ENCODE measurements around the gene PPP3R1.

Gene PPP3R1

GRCh38 chr2:68195096-68195495 is 57.2 kb downstream of the PPP3R1 start:
- Histone ChIP-seq H3K27ac (replicated peaks) (no peak overlapping the region), H3K27me3 (ENCODE audit: insufficient read depth, poor library complexity, severe bottlenecking) (no peaks in the 10 kb centered on the region), H3K4me3 (replicated peaks; ENCODE audit: insufficient read depth, low read length) (no peak overlapping the region)
- DNase-seq (ENCODE audit: low read depth in 1 of 2, low spot score in 1 of 2) = no peak
- no peak for TF ChIP-seq CTCF (IDR thresholded peaks at IDR 0.05; ENCODE audit: insufficient read depth, low read length)
- TF ChIP-seq POLR2AphosphoS5 (IDR thresholded peaks at IDR 0.05; ENCODE audit: low read depth) = no peak
- no peak for TF ChIP-seq GABPA (IDR thresholded peaks at IDR 0.05; ENCODE audit: low read depth)
- TF ChIP-seq, protein P1, sequence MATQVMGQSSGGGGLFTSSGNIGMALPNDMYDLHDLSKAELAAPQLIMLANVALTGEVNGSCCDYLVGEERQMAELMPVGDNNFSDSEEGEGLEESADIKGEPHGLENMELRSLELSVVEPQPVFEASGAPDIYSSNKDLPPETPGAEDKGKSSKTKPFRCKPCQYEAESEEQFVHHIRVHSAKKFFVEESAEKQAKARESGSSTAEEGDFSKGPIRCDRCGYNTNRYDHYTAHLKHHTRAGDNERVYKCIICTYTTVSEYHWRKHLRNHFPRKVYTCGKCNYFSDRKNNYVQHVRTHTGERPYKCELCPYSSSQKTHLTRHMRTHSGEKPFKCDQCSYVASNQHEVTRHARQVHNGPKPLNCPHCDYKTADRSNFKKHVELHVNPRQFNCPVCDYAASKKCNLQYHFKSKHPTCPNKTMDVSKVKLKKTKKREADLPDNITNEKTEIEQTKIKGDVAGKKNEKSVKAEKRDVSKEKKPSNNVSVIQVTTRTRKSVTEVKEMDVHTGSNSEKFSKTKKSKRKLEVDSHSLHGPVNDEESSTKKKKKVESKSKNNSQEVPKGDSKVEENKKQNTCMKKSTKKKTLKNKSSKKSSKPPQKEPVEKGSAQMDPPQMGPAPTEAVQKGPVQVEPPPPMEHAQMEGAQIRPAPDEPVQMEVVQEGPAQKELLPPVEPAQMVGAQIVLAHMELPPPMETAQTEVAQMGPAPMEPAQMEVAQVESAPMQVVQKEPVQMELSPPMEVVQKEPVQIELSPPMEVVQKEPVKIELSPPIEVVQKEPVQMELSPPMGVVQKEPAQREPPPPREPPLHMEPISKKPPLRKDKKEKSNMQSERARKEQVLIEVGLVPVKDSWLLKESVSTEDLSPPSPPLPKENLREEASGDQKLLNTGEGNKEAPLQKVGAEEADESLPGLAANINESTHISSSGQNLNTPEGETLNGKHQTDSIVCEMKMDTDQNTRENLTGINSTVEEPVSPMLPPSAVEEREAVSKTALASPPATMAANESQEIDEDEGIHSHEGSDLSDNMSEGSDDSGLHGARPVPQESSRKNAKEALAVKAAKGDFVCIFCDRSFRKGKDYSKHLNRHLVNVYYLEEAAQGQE (IDR thresholded peaks at IDR 0.05; ENCODE audit: insufficient replicate concordance, low read depth) = no peak
- TF ChIP-seq SPI1 (IDR thresholded peaks at IDR 0.05; ENCODE audit: borderline replicate concordance, low read depth) = no peak

DNA sequence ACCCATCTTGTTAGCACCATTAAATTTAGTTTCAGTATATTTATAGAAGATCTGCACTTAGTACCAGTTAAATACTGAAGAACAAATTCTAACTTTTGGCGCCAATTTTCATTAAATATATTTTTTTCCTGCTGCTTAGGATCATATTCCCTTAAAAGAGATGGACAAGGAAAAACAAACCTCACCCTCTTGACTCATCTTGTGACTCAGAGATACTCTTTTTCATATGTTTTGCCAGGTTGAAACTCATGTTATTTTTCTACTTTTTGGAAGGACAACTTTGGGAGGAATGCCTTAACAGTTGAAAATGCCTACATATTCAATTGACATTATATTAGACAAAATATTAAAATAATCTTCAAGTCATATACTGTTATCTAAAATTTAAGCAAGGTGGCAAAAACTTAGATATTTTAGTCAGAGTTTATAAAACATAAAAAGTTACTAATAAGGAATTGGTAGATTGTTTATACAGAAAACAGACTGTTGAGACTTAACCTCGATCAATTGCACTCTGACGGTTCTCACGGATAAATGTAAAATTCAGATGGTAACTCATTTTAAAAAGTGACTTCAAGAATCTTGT is 58.5 kb downstream of the PPP3R1 start:
- TF ChIP-seq GABPA (IDR thresholded peaks at IDR 0.05; ENCODE audit: low read depth) = no peak
- no peak for TF ChIP-seq SPI1 (IDR thresholded peaks at IDR 0.05; ENCODE audit: borderline replicate concordance, low read depth)
- TF ChIP-seq POLR2AphosphoS5 (IDR thresholded peaks at IDR 0.05; ENCODE audit: low read depth) = no peak
- TF ChIP-seq, protein P1 (IDR thresholded peaks at IDR 0.05; ENCODE audit: insufficient replicate concordance, low read depth) = no peak
- TF ChIP-seq CTCF (IDR thresholded peaks at IDR 0.05; ENCODE audit: insufficient read depth, low read length) = no peak
- no peak for DNase-seq (ENCODE audit: low read depth in 1 of 2, low spot score in 1 of 2)
- H3K27ac ChIP-seq (replicated peaks) = no peak overlapping the region
- H3K4me3 ChIP-seq (replicated peaks; ENCODE audit: insufficient read depth, low read length) = no peak overlapping the region
- no peaks in the 10 kb centered on the region for H3K27me3 ChIP-seq (ENCODE audit: insufficient read depth, poor library complexity, severe bottlenecking)

- Histone ChIP-seq H3K27ac (replicated peaks) (peak overlapping the region; percentile 0; the same call in 1 of the 2 replicates), H3K27me3 (ENCODE audit: insufficient read depth, poor library complexity, severe bottlenecking) (no peaks in the 10 kb centered on the region), H3K4me3 (replicated peaks; ENCODE audit: insufficient read depth, low read length) (no peak overlapping the region)
- no peak for TF ChIP-seq SPI1 (IDR thresholded peaks at IDR 0.05; ENCODE audit: borderline replicate concordance, low read depth)
- TF ChIP-seq GABPA (IDR thresholded peaks at IDR 0.05; ENCODE audit: low read depth) = no peak
- no peak for TF ChIP-seq POLR2AphosphoS5 (IDR thresholded peaks at IDR 0.05; ENCODE audit: low read depth)
- DNase-seq (ENCODE audit: low read depth in 1 of 2, low spot score in 1 of 2) = no peak
Observed at GRCh38 chr2:68193144-68193543, 59.2 kb downstream of the PPP3R1 start.

- H3K27ac ChIP-seq (replicated peaks) = no peak overlapping the region
- H3K27me3 ChIP-seq (ENCODE audit: insufficient read depth, poor library complexity, severe bottlenecking) = no peaks in the 10 kb centered on the region
- TF ChIP-seq SPI1 (IDR thresholded peaks at IDR 0.05; ENCODE audit: borderline replicate concordance, low read depth) (no peak), GABPA (IDR thresholded peaks at IDR 0.05; ENCODE audit: low read depth) (no peak), POLR2AphosphoS5 (IDR thresholded peaks at IDR 0.05; ENCODE audit: low read depth) (no peak), CTCF (IDR thresholded peaks at IDR 0.05; ENCODE audit: insufficient read depth, low read length) (no peak)
- TF ChIP-seq, protein P1 (IDR thresholded peaks at IDR 0.05; ENCODE audit: insufficient replicate concordance, low read depth) = no peak
- no peak overlapping the region for H3K4me3 ChIP-seq (replicated peaks; ENCODE audit: insufficient read depth, low read length)
- DNase-seq (ENCODE audit: low read depth in 1 of 2, low spot score in 1 of 2) = no peak
Observed at GRCh38 chr2:68190991-68191731, 61.2 kb downstream of the PPP3R1 start.

All from HL-60 (cell line).